CD14-positive monocyte (primary cell): Measurements from ENCODE around the gene GRHL1. TPM values are rescaled to one million over a fixed set of nuclear protein-coding genes. Genes with fewer than 3 reads are reported as not detected.

Experiments used
- DNase-seq, 3 donors: peaks; one replicate each; pipeline ENCODE4 v3.0.0-alpha.2; 2011 to 2022
- H2AFZ ChIP-seq: 2 replicates; pipeline ENCODE4 v1.6.0; 2012; ENCODE audit warnings: mild to moderate bottlenecking, low read depth, low read length, inconsistent platforms; ENCODE audit not compliant: insufficient read depth, poor library complexity, severe bottlenecking
- H3K27ac ChIP-seq, 2 donors: 1 replicate in 1 of 2; 2 replicates in 1 of 2; pipeline ENCODE4 v1.5.1; 2012 to 2013; ENCODE audit warnings: low read length in 2 of 2, control low read depth in 1 of 2, inconsistent platforms in 1 of 2, low read depth in 1 of 2, mild to moderate bottlenecking in 1 of 2
- H3K27me3 ChIP-seq, 2 donors: one replicate each; pipeline versions ENCODE4 v1.6.0 to v1.6.1; 2011 to 2013; ENCODE audit warnings: low read length in 2 of 2; ENCODE audit not compliant: control insufficient read depth in 2 of 2, insufficient read depth in 2 of 2
- H3K36me3 ChIP-seq, 2 donors: replicated peaks in 1 of 2; 1 replicate in 1 of 2; 2 replicates in 1 of 2; pipeline versions ENCODE4 v1.5.1 to v1.6.1; 2012 to 2013; ENCODE audit warnings: low read length in 2 of 2, control low read depth in 1 of 2, inconsistent platforms in 1 of 2, mild to moderate bottlenecking in 1 of 2; ENCODE audit not compliant: insufficient read depth in 2 of 2, control insufficient read depth in 1 of 2
- H3K4me1 ChIP-seq, 2 donors: 1 replicate in 1 of 2; 2 replicates in 1 of 2; pipeline versions ENCODE4 v1.5.1 to v1.6.1; 2012 to 2013; ENCODE audit warnings: low read length in 2 of 2, control low read depth in 1 of 2, inconsistent platforms in 1 of 2, mild to moderate bottlenecking in 1 of 2, moderate library complexity in 1 of 2; ENCODE audit not compliant: insufficient read depth in 2 of 2, control insufficient read depth in 1 of 2
- H3K4me2 ChIP-seq: replicated peaks from 2 replicates; pipeline ENCODE3; 2012; ENCODE audit warnings: low read length, moderate library complexity, mild to moderate bottlenecking; ENCODE audit not compliant: poor library complexity, severe bottlenecking; ENCODE audit errors: extremely low read depth
- H3K4me3 ChIP-seq, 3 experiments: fragments of 200-600 bp in 1 of 3; sonication (generic) in 1 of 3; replicated peaks in 1 of 3; 1 replicate in 2 of 3; 2 replicates in 1 of 3; pipeline ENCODE4 v1.5.1; 2011 to 2013; ENCODE audit warnings: low read length in 3 of 3, mild to moderate bottlenecking in 3 of 3, control low read depth in 2 of 3, low read depth in 2 of 3, inconsistent platforms in 1 of 3, moderate library complexity in 1 of 3
- H3K79me2 ChIP-seq: 2 replicates; pipeline ENCODE4 v1.6.0; 2012; ENCODE audit warnings: mild to moderate bottlenecking, control low read depth, inconsistent platforms, low read length, moderate library complexity; ENCODE audit not compliant: insufficient read depth
- H3K9ac ChIP-seq: 2 replicates; pipeline ENCODE4 v1.6.0; 2017; ENCODE audit warnings: low read length, mild to moderate bottlenecking; ENCODE audit not compliant: insufficient read depth, poor library complexity, severe bottlenecking
- H3K9me3 ChIP-seq, 2 donors: replicated peaks in 1 of 2; 1 replicate in 1 of 2; 2 replicates in 1 of 2; pipeline versions ENCODE4 v1.5.1 to v1.6.1; 2012 to 2013; ENCODE audit warnings: low read length in 2 of 2, control low read depth in 1 of 2; ENCODE audit not compliant: control insufficient read depth in 1 of 2, insufficient read depth in 1 of 2
- H4K20me1 ChIP-seq: 2 replicates; pipeline ENCODE4 v1.6.0; 2012; ENCODE audit warnings: mild to moderate bottlenecking, low read length, control low read depth, moderate library complexity; ENCODE audit not compliant: insufficient read depth
- H3K27ac Mint-ChIP-seq, 7 donors: one replicate each; pipeline ENCODE4 v1.8.0; 2020; ENCODE audit warnings: mild to moderate bottlenecking in 7 of 7, mixed read lengths in 7 of 7, moderate library complexity in 6 of 7, inconsistent platforms in 2 of 7
- H3K27me3 Mint-ChIP-seq, 3 donors: one replicate each; pipeline ENCODE4 v1.8.0; 2021 to 2022; ENCODE audit warnings: low read depth in 3 of 3, mild to moderate bottlenecking in 3 of 3, mixed read lengths in 3 of 3, moderate library complexity in 3 of 3, inconsistent platforms in 1 of 3
- H3K36me3 Mint-ChIP-seq, 2 donors: one replicate each; pipeline ENCODE4 v1.8.0; 2020; ENCODE audit warnings: mixed read lengths in 2 of 2, inconsistent platforms in 1 of 2, mild to moderate bottlenecking in 1 of 2
- H3K4me1 Mint-ChIP-seq: one replicate; pipeline ENCODE4 v1.8.0; 2020; ENCODE audit warnings: mild to moderate bottlenecking, mixed read lengths
- H3K4me3 Mint-ChIP-seq, 2 donors: one replicate each; pipeline ENCODE4 v1.8.0; 2020; ENCODE audit warnings: mild to moderate bottlenecking in 2 of 2, mixed read lengths in 2 of 2, moderate library complexity in 1 of 2
- H3K9me3 Mint-ChIP-seq, 7 donors: one replicate each; pipeline ENCODE4 v1.8.0; 2020 to 2022; ENCODE audit warnings: mixed read lengths in 7 of 7, mild to moderate bottlenecking in 6 of 7, moderate library complexity in 6 of 7, inconsistent platforms in 2 of 7
- CTCF ChIP-seq: fragments of 200-600 bp; IDR thresholded peaks from one replicate; pipeline ENCODE4 v1.8.0; 2022; ENCODE audit warnings: antibody characterized with exemption, mild to moderate bottlenecking
- WGBS: methylation state at CpG from one replicate; pipeline ENCODE4 v1.1.5; 2013; ENCODE audit warnings: missing lambda C conversion rate; ENCODE audit not compliant: insufficient coverage; 5-methylcytosine and 5-hydroxymethylcytosine counted together
- intact Hi-C, 2 donors: fragments of 100-400 bp; cut with micrococcal nuclease; formaldehyde crosslinking; loops; one replicate each; pipeline versions ENCODE4 v1.15.0 to v1.15.1; 2023
- polyA plus RNA-seq, 3 donors: library from polyadenylated mRNA; depleted of rRNA in 1 of 3; unstranded in 2 of 3; stranded (reverse) in 1 of 3; fragments of 300-500 nt in 2 of 3; fragments of >200 nt in 1 of 3; fragmentation: Illumina TruSeq in 2 of 3; gene quantifications; 1 replicate in 2 of 3; 2 replicates in 1 of 3; pipeline ENCODE4 v1.2.3, GENCODE V29; 2012 to 2021

Gene GRHL1
- polyA plus RNA-seq, 3 donors, result 0.08 TPM; not detected in 2

- H2AFZ ChIP-seq, result no peak overlapping the region
- Mint-ChIP-seq H3K4me3 (no peak overlapping the region), H3K4me1 (peaks cover 25% of the 10 kb centered on the region), H3K36me3 (peaks cover 0 to 1% of the 10 kb centered on the region in 2 donors), H3K27me3 (peaks cover 3 to 13% (median 3%) of the 10 kb centered on the region in 3 donors), H3K27ac (no peak overlapping the region), H3K9me3 (peaks cover 0 to 1% (median 0%) of the 10 kb centered on the region in 7 donors)
- H3K4me3 ChIP-seq, result no peak overlapping the region
- no peaks in the 10 kb centered on the region for H3K27me3 ChIP-seq
- TF ChIP-seq CTCF, result no peak
- WGBS, result 95% methylated on average over 4 of the region's 5 CpGs
- peaks cover 13 to 24% of the 10 kb centered on the region in 2 donors for H3K4me1 ChIP-seq
- intact Hi-C loops, result loop anchor here in 1 of 2 donors (10.0 kb wide), 3 partner anchors 126 to 1364 kb away; no protein-coding TSS in a partner anchor
- no peaks in the 10 kb centered on the region for H3K36me3 ChIP-seq
- no peak overlapping the region for H3K4me2 ChIP-seq
- H3K9me3 ChIP-seq, result no peaks in the 10 kb centered on the region
- no peak for DNase-seq
- no peak overlapping the region for H3K9ac ChIP-seq
- no peaks in the 10 kb centered on the region for H4K20me1 ChIP-seq
- no peak overlapping the region for H3K27ac ChIP-seq
- no peaks in the 10 kb centered on the region for H3K79me2 ChIP-seq
Observed at GRCh38 chr2:9988320-9988719, 36.8 kb downstream of the GRHL1 start.

GRCh38 chr2:9990736-9991135 lies 39.2 kb downstream of the GRHL1 start:
- Histone ChIP-seq H3K4me1 (peaks cover 10 to 16% of the 10 kb centered on the region in 2 donors), H3K9ac (no peak overlapping the region), H3K27me3 (no peaks in the 10 kb centered on the region), H4K20me1 (no peaks in the 10 kb centered on the region), H3K4me3 (no peak overlapping the region), H3K36me3 (no peaks in the 10 kb centered on the region), H2AFZ (no peak overlapping the region), H3K4me2 (no peak overlapping the region), H3K27ac (no peak overlapping the region), H3K9me3 (no peaks in the 10 kb centered on the region), H3K79me2 (no peaks in the 10 kb centered on the region)
- intact Hi-C loops, result no loop called here
- peaks cover 18% of the 10 kb centered on the region for H3K4me1 Mint-ChIP-seq
- WGBS, result 88% methylated on average over 2 of the region's 6 CpGs
- peaks cover 1 to 3% (median 1%) of the 10 kb centered on the region in 3 donors for H3K27me3 Mint-ChIP-seq
- H3K9me3 Mint-ChIP-seq, result peaks cover 0 to 1% (median 0%) of the 10 kb centered on the region in 7 donors
- peak in 1 of 3 donors; percentile 39 for DNase-seq
- H3K27ac Mint-ChIP-seq, result peak overlapping the region in 1 of 7 donors; percentile 5
- TF ChIP-seq CTCF, result no peak
- H3K36me3 Mint-ChIP-seq, result peaks cover 0 to 1% of the 10 kb centered on the region in 2 donors
- H3K4me3 Mint-ChIP-seq, result no peak overlapping the region
